Hindlimb muscle (tissue), 1 donor: ENCODE data around the gene NGFR. TPM values are rescaled to one million over a fixed set of nuclear protein-coding genes. Genes with fewer than 3 reads are reported as not detected.

ENCODE experiments used
- DNase-seq: peaks from one replicate; pipeline ENCODE4 v3.0.0-alpha.2; 2013
- polyA plus RNA-seq: library from polyadenylated mRNA; unstranded; fragments of 120-200 nt; gene quantifications from one replicate; pipeline ENCODE4 v1.2.1, GENCODE V29; 2013; ENCODE audit not compliant: insufficient read length

NGFR gene
- polyA plus RNA-seq, 1 donor = 50.8 TPM

DNA sequence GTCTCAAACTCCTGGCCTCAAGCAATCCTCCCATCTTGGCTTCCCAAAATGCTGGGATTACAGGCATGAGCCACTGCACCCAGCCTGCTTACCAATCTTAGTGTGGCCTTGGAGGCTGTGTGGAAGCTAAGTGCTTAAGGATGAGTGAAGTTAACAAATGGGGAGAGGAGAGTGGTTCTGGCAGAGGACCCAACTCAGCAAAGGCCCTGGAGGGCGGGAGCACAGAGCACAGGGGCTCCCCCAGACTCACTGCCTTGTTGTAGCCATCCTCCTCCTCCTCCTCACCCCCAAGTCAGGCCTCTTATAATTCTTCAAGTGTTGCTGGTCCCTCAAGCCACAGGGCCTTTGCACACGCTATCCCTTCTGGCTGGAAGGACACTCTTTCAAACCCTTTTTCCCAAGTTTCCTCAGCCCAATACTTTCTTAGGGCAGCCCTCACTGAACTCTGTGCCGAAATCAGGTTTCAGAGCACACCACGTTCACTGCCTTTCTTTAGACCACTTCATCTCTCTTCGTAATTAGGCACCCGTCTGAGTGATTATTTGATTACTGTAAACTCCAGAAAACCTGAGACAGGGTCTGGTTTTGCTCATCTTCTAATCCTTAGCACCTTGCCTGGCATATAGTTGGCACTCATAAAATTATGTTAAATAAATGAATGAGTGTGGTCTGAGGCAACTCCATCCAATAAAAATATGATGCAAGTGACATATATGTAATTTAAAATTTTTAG, 23.4 kb downstream of the NGFR start:
- DNase-seq = no peak

DNA sequence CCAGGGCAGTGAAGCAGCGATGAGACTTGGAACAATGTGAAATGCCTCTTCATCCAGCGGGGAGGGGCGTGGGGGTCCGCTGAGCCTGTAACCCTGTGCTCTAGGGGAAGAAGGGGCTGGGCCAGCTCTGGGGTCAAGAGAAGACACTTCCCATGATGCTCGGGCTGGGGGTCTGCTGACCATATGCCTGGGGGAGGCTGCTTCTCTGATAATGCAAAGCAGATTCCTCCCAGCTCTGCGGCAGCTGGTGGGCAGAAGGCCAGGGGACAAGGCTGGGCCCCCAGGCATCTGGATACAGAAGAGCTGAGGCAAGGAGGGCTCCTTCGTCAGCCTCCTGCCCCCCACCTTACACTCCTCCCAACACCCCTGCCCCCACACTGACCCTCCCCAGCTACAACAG, 24.7 kb downstream of the NGFR start:
- DNase-seq = no peak

DNA sequence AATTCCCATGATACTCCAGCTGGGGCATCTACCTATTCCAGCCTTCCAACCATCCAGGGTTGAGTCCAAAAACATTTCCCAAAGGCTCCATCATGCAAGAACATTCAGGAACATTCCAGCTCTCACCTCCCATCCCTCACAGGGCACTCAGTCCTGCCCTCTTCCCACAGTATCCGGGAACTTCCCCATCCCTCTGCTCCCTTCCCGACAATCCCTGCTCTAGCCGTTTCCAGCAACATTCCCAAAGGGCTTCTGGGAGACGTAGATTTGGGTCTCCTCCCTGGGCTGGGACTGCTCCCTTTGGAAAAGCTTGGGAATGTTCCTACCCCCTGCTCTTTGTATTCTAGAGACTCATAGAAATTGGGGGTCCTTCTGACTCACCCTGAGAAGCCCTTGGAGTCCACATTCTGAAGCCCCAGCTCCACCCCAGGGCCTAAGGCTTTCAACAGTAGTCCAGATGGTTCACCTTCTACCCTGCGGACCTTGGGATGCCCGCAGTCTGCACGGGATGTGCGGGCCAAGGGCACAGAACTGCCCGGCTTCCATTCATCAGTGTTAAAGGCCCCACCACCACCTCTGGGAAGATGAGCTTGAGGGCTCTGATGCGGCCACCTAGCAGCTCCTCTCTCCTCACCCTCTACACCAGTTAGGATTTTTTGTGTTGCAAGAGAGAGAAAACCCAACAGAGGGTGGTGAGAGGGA, 25.4 kb downstream of the NGFR start:
- no peak for DNase-seq

DNA sequence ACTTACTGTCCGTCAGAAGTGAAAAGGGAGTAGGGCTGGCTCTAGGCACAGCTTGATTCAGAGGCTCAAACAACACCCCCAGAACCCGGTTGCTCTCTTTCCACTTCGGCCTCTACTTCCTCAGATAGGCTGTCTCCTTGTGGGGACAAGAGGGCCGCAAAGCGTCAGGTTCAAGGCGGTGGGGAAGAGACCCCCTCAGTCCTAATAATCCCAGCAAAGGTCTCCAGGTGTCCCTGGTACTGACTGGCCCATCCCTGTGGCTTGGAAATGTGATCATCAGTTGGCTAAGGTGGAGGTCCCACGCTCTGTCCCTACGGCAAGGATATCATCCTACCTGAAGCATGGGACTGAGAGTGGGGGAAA, 26.0 kb downstream of the NGFR start:
- no peak for DNase-seq

DNA sequence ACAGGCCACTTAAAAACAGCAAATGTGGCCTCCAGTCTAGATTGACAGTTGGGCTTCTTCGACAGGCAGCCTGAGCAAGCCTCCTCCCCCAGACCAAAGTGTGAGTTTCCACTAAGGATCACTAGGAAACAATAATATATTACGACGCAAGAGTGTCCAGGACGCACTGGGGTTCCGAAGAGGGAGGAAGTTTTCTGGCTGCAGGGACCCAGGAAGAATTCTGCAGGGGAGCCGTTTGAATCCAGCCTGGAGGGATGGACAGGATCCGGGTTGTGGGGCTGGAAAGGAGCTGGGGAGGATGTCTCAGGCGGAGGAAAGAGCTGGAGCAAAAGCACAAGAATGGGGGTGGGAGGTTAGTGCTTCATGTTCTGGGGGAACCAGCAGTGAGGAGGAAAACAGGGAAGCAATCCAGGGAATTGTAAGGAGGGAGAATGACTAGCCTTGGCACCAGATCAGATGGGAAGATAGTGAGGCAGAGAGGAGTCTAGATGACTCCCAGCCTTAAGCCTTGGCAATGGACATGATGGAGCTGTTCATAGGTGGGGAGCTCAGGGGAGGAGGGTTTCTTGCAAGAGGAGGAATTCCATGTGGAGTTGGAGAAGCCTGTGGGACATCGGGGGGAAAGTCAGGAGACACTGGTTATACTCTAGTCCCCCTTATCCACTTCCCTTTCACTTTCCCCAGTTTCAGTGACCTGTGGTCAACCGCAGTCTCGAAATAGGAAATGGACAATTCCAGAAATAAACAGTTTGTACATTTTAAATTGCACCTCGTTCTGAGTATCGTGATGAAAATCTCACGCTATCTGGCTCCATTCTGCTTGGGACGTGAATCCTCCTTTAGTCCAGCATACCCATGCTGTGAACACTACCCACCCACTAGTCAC, 26.6 kb downstream of the NGFR start:
- DNase-seq = no peak

DNA sequence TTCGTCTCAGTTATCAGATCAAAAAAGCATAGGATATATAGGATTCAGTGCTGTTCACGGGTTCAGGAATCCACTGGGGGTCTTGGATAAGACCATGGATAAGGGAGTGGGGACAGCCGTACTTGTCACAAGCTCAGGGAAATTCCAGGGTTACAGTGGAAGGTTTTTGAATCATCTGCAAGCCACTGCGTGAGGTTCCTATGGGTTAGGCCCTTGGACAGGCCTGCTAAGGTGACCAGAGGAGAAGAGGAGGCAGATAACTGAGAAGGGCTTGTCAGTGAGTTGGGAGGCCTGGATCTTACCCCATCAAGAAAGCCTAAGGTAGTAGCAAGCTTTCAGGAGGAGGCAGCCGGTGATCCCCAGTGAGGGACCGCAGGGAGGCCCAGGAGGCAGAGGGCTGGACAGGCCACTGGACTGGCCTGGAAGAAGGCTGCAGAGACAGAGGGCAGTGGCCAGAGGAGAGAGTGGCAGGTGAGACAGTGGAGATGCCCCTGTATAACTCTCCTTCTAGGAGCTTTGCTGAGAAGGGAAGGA, 27.3 kb downstream of the NGFR start:
- no peak for DNase-seq

DNA sequence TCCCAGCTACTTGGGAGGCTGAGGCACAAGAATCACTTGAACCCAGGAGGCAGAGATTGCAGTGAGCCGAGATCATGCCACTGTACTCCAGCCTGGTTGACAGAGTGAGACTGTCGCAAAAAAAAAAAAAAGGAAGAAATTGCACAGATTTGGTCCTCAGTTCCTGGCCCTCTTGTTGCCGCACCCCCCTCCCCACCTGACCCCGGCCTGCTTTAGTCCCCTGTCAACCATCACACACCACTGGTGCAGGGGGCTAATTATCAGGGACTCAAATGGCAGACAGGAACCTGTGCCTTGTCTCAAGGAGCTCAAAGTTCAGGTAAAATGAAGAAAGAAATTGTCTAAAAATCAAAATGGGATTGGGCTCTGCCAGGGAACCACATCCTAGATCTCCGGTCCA, 28.1 kb downstream of the NGFR start:
- no peak for DNase-seq

DNA sequence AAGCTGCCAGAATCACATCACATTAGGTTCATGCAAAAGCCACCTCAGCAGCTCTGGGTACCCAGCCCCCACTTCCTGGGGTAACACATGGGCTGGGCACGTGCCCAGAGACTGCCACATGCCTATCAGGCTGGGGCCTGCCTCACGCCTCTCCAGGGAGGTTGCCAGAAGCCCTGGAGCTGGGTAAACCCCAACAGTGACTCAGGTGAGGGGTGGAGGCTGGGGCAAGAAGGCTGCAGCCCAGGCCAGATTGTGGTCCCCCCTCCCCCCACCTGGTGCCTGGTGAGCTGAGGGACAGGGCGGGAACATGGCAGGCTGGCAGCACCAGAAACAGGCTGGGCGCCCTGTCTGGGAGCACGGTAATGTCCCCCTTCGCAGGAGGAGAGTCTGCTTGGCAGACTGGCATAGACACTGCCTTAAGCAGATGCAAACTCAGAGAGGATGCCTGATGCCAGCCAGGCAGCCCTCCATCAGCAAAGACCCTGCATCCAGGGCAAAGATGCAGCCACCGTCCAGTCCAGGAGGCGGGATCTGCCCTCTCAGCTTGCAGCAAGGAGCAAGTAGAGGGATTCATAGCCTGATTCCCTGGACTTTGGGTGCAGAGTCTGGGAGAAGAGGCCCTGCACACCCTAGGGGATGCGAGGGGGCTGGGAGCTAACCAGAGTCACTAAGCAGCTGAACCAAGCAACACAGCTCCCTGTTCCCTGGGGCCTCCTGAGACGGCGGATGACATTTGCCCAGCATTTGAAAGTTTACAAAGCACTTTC, 28.8 kb downstream of the NGFR start:
- DNase-seq = no peak

DNA sequence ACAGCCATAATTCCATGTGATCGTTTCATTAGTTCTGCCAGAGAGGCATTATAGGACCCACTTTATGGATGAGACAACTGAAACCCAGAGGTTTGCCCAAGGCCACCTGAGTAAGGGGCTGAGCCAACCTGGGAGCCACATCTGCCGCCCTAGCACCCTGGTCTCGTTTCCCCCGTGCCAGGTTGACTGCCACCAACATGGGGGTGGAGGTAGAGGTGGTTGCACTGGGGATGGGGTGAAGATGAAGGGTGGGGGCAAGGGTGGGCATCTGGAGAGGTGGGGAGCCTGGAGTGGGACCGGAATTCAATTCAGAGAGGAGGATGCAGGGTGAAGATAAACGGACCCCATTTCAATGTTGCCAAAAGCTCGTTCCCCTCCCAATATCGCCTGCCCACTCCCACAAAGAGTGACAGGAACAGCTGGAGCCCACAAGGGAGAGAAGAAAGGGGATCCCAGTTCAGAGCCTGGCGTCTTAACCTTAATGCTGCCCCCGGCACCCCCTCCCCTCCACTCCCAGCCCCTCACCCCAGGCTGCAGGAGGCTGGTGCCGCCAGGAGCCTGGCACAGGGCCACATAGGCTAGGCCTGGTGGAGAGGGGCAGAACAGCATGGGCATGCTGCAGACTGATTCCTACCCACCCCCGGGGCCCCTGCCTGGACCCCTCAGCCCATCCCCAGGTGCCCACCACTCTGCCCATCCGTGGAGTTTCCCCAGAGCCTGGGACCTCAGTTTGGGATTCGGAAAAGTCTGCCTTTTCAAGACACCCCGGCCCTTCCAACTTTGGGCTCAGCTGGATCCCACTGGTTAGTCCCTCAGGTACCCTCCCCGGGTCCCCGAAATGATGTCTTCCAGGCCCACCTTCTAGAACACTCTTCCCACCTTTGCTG, 29.6 kb downstream of the NGFR start:
- DNase-seq = no peak

DNA sequence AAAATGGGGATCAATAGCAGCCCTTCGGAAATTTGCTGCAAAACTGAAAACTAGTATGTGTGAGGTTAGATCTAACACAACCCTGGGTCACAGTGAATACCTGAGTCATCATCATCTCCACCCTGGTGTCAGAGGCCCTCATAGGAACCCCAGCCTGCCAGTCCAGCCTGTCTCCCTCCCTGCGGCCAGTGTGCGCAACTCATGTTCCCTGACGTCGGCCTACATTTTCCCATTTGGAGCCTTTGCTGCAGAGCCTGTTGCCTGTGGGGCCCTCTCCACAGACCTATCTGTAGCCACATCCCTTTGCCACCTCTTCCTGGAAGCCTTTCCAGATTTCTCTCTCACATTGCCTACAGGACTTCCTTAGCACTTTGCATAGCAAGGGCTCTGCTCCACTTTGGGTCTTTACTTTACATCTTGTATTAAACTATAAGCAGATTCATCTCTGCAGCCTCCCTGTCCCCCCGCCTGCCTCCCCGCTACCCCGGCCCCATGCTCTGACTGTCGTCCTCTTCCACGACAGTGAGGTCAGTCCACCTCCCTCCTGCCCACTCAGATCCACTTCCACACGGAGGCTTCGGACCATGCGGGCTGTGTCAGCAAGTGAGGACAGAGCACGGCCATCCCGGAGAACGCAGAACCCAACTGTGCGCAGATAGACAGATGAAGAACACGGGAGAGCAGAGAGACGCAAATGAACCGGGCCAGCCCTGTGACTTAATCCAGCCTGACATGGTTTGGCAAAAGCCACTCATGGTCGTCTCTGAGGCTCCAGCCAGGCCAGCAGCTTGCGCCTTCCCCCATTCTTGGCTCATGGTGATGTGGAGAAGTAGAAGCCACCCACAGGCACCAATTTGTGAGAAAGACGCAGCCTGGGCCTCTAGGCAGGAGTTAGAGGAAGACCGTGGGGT, 31.0 kb downstream of the NGFR start:
- DNase-seq = no peak

DNA sequence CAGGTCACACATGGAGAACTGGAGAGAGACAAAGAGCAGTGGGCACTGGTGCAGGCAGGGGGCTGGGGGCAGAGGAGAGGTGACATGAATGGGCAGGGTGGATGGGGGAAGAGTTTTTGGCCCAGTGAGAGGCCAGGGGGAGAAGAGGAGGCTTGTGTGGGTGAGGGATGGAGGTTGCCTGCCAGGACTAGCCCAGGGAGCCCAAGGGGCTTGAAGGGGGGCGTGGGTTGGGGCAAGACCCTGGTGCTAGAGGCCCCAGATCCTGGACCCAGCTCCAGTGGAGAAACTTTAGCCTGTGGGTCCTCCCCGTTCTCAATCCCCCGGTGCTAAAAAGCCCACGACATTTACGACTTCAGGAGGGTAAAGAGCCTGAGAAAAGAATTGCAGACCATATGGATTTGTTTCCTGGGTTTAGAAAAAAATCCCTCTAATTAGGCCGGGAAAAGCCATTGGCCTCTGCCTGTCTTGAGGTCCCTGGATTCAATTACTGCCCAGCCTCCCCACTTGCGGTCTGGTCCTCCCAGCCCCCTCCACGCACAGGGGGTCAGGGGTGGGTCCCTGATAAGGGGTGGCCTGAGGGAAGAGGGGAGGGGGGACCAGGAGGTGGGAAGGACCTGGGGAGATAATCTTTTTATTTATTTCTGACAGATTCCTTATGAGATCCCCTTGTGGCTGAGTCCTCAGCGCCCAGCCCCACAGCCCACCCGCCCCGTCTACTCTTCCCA, 33.0 kb downstream of the NGFR start:
- no peak for DNase-seq

DNA sequence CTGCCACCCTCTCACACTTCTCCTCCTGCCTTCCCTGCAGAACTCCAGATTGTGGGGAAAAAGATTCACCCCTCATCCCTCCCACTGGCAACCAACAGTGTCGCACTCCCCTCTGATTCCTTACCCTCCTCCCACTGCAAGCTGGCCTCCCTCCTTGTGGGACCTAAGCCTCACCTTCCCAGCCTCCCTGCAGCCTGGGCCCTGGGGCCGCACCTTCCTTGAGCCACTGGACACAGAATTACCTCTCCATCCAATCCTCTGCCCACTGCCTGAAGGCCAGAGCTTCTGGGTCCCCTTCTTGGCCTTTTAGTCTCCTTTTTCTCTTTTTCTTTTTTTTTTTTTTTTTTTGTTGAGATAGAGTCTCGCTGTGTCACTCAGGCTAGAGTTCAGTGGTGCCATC, 33.9 kb downstream of the NGFR start:
- no peak for DNase-seq

DNA sequence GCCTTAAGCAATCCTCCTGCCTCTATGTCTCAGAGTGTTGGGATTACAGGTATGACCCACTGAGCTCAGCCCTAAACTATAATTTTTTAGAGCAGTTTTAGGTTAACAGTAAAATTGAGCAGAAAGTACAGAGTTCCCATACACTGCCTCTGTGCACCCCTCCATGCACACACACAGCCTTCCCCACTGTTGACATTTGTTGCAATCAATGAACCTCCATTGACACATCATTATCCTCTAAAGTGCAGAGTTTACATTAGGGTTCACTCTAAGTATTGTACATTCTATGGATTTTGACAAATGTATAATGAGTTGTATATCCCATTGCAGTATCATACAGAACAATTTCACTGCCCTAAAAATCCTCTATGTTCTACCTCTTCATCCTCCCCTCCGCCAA, 35.0 kb downstream of the NGFR start:
- no peak for DNase-seq

DNA sequence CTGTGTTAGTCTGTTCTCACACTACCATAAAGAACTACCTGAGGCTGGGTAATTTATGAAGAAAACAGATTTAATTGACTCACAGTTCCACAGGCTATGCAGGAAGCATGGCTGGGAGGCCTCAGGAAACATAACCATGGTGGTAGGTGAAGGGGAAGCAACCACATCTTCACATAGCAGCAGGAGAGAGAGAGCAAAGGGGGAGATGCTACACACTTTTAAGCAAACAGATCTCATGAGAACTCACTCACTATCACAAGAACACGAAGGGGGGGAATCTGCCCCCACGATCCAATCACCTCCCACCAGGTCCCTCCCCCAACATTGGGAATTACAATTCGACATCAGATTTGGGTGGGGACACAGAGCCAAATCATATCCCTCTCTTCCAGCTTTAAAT, 48.8 kb downstream of the NGFR start:
- no peak for DNase-seq

DNA sequence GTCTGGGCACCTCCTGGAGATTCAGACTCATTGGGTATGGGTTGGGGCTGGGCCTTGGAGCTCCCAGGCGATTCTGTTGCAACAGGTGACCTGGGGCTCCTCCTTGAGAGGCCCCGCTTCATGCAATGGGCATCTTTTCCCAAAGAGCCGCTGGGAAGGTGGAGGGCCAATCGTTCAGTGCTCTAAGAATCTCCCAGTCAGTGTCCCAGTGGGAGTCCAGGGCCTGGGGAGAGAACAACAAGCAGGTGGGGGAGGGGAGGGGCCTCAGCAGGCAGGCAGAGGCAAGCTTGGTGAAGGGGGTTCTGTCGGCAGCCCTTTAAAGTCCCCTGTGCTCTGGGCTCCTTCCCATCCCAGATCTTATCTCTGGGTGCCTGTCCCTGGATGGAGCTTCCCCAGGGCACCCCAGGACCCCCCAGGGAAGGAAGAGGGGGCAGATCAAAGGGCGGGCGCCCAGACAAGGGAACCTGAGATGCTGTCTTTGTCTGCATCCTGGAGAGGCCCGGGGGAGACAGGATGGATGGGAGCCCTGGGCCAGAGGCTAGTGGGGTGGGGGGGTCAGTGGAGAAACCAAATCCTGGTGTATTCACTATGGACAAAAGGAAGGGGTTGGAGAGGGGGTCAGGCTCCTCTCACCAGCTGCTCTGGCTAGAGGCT, 50.0 kb downstream of the NGFR start:
- DNase-seq = no peak

DNA sequence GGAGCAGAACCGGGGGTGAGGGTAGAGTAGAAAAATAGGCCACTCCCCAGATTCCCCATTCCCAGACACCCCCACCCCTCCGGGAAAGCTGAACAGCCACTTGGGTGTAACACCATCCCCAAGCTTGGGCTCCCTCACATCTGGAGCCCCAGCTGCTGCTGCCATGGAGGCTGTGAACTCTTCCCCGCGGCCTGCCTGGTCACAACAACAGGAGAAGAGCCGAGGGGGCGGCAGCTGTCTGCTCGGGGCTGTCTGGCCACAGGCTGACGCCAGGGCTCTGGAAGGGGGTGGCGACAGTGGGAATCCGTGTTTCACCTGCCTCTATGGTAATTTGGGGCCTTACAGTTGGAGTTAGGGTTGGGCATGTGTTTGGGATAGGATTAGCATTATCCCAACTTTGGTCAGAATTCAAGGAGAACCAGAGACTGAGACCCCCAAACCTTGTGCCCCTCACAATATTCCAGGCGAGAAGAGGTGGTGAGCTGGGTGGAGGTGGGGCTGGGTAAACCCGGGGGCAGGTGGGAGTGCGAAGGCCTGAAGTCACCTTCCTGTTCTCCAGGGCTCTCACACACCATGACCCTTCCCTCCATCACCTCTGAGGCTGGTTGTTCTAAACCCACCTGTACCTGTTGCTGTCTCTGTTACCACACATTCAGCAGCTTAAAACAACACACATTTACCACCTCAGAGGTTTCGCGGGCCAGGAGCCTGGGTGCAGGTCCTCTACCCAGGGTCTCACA, 50.9 kb downstream of the NGFR start:
- no peak for DNase-seq

DNA sequence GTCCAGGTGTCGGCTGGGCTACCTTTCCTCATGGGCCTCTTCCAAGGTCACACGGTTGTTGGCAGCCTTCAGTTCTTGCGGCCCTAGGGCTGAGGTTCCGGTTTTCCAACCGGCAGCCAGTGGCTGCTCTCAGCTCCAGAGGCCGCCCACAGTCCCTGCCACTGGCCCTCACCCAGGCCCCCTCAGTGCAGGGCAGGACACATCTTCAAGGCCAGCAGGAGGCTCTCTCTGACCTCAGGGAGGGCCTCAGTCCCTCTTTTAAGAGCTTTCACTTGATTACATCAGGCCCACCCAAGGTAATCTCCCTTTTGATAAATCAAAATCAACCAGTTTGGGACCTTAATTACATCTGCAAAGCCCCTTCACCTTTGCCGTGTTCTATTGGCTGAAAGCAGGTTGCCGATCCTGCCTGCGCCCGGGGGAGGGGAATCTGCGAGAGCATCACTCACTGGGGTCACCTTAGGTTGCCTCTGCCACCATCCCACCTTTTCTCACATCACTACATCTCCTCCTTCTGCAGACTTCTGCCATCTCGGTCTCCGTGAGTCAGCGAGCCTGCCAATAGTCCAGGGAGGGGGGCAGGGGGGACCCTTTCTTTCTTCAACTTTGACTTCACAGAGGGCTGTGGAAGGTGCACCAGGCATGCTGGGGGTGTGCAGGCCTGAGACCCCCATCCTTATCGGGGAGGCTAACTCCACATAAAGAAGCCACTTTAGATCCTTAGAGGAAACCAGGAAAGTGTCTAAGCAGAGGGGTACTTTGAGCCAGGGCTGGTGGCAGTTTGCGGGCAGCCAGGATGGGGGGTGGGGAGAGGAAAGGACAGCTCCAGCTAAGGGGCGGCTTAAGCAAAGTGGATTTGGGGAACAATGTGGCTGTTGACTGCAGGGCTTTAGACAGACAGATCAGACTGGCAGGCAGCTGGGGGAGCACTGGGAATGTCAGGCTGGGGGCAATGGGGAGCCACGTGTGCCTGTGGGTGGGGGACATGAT, 51.7 kb downstream of the NGFR start:
- no peak for DNase-seq
